Spleen (tissue), 7 donors: ENCODE data around the gene SNAI1.

Experiments used
- POLR2A ChIP-seq, 3 donors: fragments of 450-650 bp; IDR thresholded peaks; one replicate each; pipeline ENCODE4 v1.5.1; 2017; ENCODE audit warnings: antibody characterized with exemption in 3 of 3, mild to moderate bottlenecking in 1 of 3
- TF ChIP-seq, protein P1 (sequence below), 11 experiments: fragments of 200-600 bp in 7 of 11; fragments of 450-650 bp in 4 of 11; sonication (generic) in 4 of 11; IDR thresholded peaks in 8 of 11; conservative IDR thresholded peaks in 3 of 11; 1 replicate in 7 of 11; 2 replicates in 4 of 11; pipeline versions ENCODE4 v1.4.0 to v1.8.0; 2016 to 2021; ENCODE audit warnings: antibody characterized with exemption in 11 of 11, inconsistent platforms in 4 of 11, mild to moderate bottlenecking in 1 of 11
- donor health status: DM: no; HTN: no; CAD: no; lungs with moderate emphysema.
- donor health status: DM: no; HTN: no; CAD: no.
- donor health status: DM: no; HTN: no; CAD: no.

DNA sequence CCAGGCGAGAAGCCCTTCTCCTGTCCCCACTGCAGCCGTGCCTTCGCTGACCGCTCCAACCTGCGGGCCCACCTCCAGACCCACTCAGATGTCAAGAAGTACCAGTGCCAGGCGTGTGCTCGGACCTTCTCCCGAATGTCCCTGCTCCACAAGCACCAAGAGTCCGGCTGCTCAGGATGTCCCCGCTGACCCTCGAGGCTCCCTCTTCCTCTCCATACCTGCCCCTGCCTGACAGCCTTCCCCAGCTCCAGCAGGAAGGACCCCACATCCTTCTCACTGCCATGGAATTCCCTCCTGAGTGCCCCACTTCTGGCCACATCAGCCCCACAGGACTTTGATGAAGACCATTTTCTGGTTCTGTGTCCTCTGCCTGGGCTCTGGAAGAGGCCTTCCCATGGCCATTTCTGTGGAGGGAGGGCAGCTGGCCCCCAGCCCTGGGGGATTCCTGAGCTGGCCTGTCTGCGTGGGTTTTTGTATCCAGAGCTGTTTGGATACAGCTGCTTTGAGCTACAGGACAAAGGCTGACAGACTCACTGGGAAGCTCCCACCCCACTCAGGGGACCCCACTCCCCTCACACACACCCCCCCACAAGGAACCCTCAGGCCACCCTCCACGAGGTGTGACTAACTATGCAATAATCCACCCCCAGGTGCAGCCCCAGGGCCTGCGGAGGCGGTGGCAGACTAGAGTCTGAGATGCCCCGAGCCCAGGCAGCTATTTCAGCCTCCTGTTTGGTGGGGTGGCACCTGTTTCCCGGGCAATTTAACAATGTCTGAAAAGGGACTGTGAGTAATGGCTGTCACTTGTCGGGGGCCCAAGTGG lies 5.3 kb downstream of the SNAI1 start:
- TF ChIP-seq, protein P1, sequence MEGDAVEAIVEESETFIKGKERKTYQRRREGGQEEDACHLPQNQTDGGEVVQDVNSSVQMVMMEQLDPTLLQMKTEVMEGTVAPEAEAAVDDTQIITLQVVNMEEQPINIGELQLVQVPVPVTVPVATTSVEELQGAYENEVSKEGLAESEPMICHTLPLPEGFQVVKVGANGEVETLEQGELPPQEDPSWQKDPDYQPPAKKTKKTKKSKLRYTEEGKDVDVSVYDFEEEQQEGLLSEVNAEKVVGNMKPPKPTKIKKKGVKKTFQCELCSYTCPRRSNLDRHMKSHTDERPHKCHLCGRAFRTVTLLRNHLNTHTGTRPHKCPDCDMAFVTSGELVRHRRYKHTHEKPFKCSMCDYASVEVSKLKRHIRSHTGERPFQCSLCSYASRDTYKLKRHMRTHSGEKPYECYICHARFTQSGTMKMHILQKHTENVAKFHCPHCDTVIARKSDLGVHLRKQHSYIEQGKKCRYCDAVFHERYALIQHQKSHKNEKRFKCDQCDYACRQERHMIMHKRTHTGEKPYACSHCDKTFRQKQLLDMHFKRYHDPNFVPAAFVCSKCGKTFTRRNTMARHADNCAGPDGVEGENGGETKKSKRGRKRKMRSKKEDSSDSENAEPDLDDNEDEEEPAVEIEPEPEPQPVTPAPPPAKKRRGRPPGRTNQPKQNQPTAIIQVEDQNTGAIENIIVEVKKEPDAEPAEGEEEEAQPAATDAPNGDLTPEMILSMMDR (IDR thresholded peaks at IDR 0.05 in 8 of 11, conservative IDR thresholded peaks at IDR 0.05 in 3 of 11) = no peak
- no peak for TF ChIP-seq POLR2A (IDR thresholded peaks at IDR 0.05)
